Globus pallidus (tissue), 1 donor: ENCODE measurements around the gene HIC1.

Experiments used
- DNase-seq: peaks from one replicate; pipeline ENCODE4 v3.0.0-alpha.2; 2015; ENCODE audit warnings: low spot score

Gene HIC1

DNA sequence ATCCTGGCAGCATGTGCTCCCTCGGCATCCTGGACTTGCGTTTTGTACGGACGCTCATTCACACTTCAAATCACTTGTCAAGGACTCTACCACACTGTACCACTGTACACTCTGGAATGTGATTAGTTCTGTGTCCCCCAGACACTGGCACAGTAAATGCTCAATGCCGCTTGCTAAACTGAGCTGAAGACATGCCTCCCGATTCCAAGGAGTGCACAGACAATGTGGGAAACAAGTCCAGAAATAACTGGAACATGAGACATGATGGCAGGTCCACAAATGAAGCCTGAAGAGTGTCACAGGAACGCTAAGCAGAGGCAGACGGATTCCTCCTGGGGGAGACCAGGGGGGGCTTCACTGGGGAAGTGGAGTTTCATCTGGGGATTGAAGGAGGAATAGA, 22.1 kb downstream of the HIC1 start:
- no peak for DNase-seq

DNA sequence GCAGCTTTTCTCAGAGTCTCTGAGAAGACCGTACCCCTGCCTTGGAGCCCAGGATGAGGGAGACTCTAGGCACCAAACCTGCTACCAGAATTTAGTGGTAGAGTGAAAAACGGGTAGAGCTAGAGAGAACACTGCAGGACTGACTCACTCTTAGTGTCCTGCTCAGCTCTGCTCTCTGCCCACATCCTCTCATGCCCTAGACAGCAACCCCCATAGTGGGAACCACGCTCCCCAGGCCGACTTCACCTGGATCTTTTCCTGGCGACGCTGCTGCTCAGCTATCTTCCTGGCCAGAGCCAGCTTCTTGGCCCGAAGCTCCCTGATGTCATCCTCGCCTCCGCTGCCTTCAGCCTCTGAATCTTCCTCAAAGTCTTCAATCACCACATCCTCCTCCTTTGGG, 26.7 kb downstream of the HIC1 start:
- DNase-seq = no peak

DNA sequence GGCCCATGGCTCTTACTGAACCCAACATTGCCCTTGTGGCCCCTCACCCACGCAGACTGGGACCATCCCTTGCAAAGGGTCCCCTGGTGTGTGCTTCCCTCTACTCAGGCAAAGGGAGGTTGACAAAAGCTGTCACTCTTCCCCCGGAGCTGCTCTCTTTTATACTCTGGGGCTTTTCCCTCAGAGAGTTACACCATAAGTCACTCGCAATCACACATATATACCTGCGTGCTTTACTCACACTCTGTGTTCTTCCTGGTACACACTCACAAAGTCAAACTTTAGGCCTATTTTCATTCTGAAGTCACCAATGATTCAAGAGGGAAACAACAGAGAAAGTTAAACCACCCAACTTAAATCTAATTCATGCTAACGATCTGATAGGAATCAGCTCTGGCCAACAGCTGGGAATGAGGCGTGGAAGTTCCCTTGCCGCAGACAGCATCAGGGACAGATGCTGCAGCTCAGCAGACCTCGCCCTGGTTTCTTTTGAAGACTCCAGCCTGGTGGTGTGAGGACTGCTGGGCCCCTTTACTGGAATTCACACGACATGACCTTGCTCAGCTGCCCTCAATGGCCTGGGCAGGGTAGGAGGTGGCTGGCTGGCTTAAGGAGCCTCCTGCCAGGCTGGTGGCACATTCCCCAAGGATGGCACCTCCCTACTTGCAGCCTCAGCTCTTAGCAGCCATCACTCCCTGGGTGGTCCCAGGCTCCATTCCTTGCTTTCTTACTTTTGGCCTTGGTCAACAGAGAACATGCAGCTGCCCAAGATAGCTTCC, 27.3 kb downstream of the HIC1 start:
- no peak for DNase-seq

DNA sequence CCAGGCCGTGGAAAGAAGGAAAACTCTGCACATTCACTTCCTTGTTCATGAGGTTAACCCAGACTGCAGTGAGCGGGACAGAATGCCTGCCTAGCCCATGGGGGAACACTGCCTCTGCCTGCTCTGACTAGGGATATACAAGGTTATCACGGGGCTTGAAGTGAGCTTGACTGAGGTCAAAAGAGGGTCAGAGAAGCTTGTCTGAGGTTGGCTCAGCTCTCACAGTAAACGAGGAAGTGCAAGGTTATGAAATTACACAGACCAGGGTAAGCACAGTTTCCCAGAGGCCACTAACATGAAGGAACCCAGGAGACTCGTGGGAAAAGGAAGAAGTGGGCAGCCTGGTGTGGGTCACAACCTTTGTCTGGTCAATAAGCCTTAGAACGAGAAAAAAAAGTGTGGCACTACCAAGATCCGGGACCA, 28.7 kb downstream of the HIC1 start:
- peak; percentile 59 for DNase-seq

DNA sequence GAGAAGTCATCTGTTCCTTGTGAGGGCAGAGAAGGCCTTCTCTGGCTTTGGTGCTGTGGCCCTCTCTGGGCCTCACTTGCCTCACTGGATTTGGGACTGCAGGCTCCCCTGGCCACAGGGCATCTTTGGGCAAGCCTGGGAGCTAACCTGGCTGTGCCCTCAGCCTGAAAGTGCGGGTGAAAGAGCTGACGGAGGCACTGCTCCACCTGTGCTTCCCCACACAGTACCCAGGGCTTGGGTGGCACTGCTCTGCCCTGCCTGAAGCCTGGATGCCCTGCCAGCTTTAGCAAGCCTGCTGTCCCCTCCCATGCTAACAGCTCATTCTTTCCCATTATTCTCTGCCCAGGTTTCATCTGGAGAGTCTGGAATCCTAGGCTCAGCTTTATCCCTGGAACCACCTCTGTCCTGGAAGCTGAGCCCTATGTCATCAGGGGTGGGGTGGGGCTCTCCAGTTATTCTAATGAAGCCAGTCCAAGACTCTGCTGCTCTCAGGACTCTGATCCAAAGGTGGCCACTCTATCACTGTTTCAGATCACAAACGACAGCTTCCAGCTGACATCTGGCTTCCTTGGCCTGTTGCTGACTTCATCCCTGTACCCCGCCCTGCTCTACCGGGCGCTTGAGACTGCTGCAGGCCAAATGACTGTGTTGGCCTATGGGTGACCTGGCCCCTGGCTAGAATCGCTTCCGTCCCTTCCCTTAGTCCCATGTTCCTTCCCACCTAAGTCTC, 29.3 kb downstream of the HIC1 start:
- no peak for DNase-seq

DNA sequence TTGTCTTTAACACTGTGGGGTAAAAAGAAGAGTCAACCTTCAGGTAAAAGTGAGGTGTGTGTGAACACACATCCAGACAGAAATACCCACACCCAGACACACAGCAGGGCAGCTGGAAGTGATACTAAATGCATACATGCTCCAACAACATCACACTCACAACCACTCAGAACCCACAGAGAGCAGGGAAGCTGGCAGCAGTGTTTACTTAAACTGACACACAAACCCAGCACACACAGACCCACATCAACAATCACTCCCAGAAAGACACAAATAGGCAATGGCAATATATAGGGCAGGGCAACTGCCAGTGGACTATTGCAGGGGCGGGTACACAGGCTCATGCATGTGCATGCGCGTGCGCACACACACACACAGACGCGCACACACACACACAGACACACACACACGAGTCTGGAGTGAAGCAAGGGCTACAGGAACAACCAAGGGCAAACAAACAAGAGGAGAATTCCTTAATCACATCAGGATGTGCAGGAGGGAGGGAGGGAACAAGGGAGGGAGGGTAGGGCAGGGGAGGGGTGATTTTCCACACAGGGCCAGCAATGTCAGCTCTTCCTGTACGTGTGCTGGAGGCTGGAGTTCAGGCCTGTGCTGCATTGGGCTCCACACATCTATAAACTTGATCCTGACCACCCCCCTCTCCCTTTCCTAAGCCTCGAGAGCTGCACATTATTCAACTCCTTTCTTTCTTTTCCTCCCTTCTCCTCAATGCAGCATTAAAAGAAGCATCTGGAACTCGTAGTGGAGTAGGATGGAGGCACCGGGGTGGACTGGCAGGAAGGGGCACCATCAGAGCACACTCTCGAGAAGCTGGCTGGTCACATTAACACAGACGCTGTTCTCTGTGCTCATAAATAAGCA, 30.1 kb downstream of the HIC1 start:
- DNase-seq = no peak

DNA sequence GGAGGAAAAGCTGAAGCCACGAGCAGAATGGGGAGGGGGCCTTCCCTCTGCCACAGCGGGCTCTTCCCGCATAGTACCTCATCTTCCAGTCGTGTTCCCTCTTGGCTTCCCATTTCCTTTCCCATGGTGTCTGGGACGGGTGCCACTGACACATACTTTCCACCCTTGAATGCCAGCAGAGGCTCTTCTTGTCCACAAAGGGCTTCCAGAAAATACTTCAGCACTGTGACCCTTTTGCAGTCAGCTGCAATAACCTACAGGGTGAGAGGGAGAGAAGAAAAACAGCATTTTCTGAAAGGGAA, 30.7 kb downstream of the HIC1 start:
- no peak for DNase-seq

DNA sequence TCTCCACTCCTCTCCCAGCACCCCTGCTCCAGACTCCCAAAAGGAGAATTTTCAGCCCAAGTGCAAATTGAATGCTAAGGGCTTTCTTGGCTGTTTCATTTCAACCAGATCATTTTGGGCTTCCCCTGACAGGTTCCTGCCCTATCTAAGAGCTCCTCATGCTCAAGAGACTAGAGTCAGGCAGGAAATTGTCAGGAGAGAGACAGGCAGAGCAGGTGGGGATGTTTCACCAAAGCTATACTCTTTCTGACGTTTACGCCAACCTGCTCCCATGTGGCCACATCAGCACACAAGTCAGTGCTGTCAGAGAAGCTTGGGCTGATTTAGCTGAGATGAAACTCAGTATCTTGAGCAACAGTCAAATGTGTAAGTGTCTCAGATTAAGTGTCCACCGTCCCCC, 31.4 kb downstream of the HIC1 start:
- no peak for DNase-seq

DNA sequence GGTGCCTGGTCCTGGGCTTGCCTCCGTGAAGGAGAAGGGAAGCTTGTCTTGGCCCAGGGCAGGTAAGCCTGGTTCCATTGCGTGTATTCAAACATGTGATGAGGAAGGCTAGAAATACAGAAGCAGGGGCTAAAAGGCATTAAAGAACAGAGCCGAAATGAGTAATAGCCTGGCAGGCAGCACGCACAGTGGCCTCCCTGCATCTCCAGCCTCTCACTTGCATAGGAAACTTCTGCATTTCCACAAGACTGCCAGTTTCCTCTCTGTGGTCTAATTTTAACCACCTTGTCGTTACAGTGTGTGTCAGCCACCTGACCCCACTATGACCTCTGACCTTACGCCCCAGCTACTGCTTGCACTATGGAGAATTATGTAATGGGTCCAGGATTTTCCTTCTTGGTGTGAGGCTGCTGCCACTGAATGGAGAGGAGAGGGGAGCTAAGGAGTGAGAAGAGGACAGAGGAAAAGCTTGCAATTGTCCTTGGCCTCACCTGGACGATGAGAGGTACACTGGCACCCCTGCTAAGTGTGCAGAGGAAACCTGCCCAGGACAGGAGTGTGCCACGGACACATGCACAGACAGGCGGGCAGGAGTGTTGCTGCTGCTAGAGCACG, 32.8 kb downstream of the HIC1 start:
- DNase-seq = peak; percentile 52

DNA sequence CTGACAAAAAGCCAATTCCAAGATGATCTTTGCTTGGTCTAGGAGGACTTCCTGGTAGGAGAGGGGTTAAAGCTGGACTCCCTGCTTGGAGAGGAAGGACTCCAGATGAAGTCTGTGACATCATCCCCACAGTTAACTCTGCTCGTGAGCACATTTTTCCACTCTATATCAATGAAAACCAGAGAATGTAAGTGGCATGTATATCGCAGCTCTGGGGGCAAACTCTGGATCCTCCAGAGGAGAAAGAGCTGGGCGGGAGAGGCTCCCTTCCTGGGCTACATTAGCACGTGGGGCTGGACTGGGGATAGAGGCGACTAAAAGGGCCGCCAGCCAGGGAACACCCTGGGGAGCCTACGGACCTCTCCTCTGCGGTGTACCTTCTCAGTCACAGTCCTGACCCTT, 34.1 kb downstream of the HIC1 start:
- DNase-seq = no peak

DNA sequence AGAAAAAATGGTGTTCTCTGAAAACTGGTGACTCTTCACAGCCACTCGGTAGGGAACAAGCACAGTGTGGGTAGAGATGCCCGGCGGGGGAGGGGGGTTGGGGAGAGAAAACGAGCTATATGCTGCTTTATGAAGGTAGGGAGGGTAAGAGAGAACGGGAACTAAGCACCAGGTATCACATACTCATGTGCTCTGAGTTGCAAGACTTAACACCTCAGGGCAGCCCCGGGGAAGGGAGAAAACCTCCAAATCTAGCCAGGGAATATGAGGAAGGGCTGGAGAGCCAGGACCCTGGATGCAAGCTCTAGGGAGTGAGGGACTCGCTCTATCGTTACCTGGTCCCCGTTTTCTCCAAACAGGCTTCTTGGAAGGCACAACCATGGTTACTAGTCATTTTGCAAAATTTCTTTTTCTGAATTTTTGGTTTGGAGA, 35.3 kb downstream of the HIC1 start:
- no peak for DNase-seq

DNA sequence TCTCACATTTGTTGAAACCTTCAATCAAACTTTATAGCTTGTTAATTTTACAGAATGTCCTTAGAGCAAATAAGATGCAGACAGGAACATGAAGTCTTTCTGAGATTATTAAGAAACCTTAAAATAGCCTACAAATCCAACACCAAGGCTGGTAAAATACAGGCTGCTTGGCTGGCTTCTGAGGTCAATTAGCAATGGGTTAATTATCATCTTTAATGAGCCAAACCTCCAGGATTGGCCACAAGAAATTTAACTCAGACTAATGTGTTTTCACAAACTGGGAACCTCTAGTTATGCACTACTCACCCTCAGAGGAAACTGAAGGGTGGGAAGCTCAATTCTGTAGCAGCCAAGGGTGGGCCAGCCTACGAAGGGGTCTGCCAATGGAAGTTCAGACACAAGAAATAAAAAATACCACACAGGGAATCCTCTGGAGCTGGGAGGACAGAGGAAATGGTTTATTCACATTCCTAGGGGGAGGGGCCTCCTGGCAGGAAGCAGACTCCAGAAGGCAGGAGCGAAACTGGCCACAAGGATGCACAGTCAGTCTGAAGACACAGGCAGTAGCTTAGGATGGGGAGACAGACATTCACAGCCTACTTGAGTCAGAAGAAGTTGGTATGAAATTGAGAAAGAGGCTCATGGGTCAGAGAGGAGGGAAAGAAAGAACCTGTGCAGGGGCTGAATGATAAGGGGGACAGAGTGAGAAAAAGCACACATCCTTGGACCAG, 36.1 kb downstream of the HIC1 start:
- DNase-seq = no peak

DNA sequence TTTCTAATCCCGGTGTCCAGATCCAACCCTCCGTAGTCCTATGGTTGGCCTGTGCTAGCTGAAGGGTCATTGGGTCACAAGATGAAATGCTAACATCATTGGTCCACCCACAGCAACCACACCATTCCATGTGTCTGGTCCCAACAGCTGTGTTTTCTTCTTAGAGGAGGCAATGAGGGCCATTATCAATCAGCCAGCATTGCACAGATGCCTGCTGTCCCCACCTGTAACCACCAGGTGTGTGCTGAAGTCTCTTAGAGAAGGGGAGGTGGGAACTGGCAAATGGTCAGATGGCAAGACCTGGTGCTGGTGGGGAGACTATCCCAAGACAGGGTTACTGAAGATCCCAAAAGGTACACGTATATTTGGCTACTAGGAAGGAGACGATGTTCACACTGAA, 37.4 kb downstream of the HIC1 start:
- no peak for DNase-seq

DNA sequence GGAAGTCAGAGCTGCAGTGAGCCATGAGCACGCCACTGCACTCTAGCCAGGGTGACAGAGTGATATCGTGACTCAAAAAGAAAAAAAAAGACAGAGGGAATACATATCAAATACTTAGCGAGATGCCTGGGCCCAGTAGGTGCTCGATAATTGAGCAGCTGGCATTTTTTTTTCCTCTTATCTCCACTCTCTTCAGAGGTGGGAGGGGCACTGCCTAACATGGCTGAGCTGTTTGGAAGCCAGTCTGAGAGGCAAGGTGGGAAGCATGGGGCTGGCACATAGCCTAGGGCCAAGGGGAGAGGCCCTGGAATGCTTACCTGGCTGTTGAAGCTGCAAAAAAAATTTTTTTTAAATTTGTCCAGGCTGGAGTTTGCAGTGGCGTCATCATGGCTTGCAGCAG, 38.4 kb downstream of the HIC1 start:
- DNase-seq = no peak

DNA sequence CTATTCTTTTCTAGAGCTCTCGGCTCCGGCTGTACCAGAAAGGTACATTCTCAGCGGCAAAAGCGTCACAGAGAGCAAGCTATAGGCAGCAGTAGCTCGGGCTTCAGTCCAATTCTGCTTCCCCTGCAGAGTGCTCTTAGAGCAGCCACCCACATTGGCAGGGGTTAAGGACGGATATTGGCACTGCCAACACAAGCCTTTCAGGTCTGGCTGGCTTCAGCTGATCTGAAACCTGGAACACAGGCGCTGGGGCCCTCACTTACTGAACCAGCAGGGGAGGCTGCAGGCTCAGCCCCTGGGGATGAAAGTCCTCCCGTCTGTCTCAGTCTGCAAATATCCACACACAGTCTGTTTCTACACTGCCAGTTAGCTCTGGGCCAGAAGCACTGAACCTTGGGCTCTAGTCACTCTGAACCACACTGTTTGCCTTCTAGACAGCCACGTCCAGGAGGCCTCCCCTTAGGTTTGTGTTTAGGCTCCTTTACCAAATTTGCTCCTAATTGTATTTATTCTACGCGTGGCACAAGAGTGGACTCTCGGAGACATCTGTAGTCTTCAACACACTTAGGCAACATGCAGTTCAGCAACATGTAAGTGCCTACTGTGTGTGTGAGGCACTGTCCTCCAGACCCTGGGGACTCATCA, 40.1 kb downstream of the HIC1 start:
- no peak for DNase-seq

DNA sequence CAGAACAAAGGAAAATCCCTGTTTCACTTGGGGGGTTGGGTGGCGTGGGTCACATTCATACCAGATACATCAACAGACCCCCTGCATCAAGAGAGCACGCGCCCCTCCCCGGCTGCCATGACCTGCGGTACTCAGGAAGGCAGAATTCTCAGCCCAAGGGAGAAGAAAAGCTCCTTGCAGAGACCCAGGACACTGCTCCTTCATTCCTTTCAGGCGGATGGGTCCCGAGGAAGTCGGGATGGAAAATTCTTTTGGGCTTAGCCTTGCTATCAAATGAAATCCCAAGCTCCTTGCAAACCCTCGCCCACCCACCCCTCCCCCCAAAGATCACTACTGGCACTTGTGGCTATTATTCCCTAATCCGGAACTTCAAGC, 40.6 kb downstream of the HIC1 start:
- no peak for DNase-seq

DNA sequence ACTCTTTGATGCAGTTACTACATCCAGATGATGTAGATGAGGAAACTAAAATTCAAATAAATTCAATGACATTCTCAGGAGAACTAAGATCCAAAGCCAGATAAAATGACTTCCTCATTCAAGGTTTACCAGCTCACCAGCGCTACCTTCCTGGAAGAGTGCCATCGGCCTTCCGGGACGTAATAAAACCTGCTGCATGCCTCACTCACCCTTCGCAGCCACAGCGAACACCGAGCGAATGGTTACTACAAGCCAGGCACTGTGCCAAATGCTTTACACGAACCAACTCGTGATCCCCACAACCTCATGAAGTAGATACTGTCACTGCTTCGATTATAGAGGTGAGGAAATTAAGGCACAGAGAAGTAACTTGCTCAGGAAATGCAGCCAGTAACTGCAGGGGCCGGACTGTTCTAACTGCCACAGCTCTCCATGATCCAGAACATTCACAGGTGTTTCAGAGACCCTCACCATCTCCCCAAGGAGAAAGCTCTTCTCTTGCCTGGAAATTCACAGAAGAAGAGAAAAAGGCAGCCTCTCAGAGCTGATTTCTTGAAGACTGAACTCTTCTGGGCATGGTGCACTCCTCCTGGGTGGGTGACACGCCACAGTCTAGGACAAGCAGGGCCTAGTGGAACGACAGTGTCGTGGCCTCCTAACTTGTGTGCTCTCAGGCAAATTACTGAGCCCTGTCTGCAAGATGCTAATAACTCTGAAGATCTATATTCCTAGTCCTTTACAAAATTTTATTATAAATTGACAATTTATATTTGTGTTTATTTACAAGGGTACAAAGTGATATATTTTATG, 46.8 kb downstream of the HIC1 start:
- DNase-seq = no peak

DNA sequence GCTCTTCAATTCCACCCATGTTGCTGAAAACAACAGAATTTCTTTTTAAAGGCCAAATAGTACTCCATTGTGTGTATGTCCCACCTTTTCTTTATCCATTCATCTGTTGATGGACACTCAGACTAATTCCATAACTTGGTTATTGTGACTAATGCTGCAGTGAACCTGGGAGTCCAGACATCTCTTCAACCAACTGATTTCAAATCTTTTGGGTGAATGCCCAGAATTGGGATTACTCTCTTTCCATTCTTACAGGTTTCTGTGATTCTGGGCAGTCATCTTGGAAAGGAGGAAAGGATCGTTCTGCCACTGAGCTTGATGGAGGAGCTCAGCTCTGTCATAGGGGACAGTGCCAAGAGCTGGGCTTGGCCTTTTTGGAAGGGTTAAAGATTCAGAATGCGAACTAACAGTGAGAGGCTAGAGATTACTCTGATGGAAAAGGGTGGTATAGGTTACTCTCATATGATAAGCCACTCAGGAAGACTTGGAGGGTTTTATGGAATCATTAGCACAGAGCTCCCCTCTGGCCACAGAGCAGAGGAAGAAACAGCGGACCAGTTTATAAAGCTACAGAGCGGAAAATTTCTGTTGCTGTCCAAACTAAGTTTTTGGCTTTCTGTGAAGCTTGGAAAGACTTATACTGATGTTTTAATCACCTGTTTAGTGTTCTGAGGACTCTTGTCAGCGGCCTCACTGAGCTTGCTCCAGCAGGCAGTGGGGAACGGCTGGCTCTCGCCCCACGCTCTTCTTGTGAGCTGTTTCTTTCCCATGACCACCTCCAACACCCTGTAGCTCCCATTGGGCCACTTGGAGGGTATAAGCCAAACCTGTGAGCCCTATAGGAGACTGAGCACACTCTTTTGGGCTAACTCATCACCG, 48.3 kb downstream of the HIC1 start:
- DNase-seq = no peak

DNA sequence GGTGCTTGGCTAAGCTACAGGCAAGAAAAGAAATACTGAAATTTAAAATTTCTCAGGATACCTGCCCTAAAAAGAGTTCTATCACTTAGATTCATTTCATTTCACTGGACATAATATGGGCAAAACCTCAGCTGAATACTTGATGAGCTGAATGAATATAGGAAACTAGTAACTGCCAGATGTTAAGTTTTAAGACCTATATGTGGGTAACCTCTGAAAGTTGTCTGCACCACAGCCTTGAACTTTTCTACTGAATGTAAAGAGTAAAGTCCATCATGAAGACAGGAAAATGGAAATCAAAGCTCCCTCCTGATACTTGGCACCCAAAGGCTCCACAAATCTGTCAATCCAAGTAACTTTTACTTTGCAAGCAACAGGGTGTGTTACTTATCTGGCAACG, 50.8 kb downstream of the HIC1 start:
- no peak for DNase-seq
